WTC11 (cell line): ENCODE measurements around the gene LRRTM3. TPM values are rescaled to one million over a fixed set of nuclear protein-coding genes. Genes with fewer than 3 reads are reported as not detected.

Source experiments
- ATAC-seq: fragments of 200-7000 bp; cut with Tn5 transposase; 2 replicates; pipeline ENCODE4 v1.10.0; 2021; ENCODE audit warnings: mild to moderate bottlenecking, moderate library complexity
- CTCF ChIA-PET: fragments of 300-600 bp; sonication (Branson Sonifier 250); formaldehyde crosslinking; loops from one replicate; lab custom pipeline; 2021; ENCODE audit warnings: antibody characterized with exemption; lab: Charles Lee
- POLR2A ChIA-PET: fragments of 350-600 bp; sonication (Branson Sonifier 250); formaldehyde crosslinking; loops from one replicate; lab custom pipeline; 2021; ENCODE audit warnings: antibody characterized with exemption; lab: Charles Lee
- DNase-seq: peaks from one replicate; pipeline ENCODE4 v3.0.0; 2021; ENCODE audit warnings: low spot score
- H3K27ac Mint-ChIP-seq: 2 replicates; pipeline ENCODE4 v1.8.0; 2021; ENCODE audit warnings: mixed read lengths
- H3K27me3 Mint-ChIP-seq: 2 replicates; pipeline ENCODE4 v1.8.0; 2021; ENCODE audit warnings: low read depth, mild to moderate bottlenecking, moderate library complexity, mixed read lengths
- H3K36me3 Mint-ChIP-seq: 2 replicates; pipeline ENCODE4 v1.8.0; 2021; ENCODE audit warnings: mixed read lengths
- H3K4me1 Mint-ChIP-seq: 2 replicates; pipeline ENCODE4 v1.8.0; 2022; ENCODE audit warnings: mixed read lengths
- H3K4me3 Mint-ChIP-seq: 2 replicates; pipeline ENCODE4 v1.8.0; 2021; ENCODE audit warnings: mild to moderate bottlenecking, moderate library complexity, mixed read lengths
- H3K9me3 Mint-ChIP-seq: 2 replicates; pipeline ENCODE4 v1.8.0; 2021; ENCODE audit warnings: mixed read lengths
- ATF3 ChIP-seq: sonication (generic); formaldehyde crosslinking; conservative IDR thresholded peaks from 2 replicates; pipeline ENCODE4 v1.8.1; 2022; ENCODE audit warnings: mild to moderate bottlenecking, missing genetic modification reagents
- CDX4 ChIP-seq: fragments of 250-450 bp; sonication (Bioruptor Pico); IDR thresholded peaks from 2 replicates; pipeline ENCODE4 v1.9.0; 2021; ENCODE audit warnings: moderate library complexity, mild to moderate bottlenecking, inconsistent platforms, borderline replicate concordance
- E2F1 ChIP-seq: sonication (generic); formaldehyde crosslinking; IDR thresholded peaks from 2 replicates; pipeline ENCODE4 v1.8.0; 2022; ENCODE audit warnings: mild to moderate bottlenecking, missing genetic modification reagents
- E2F5 ChIP-seq: sonication (generic); formaldehyde crosslinking; IDR thresholded peaks from 2 replicates; pipeline ENCODE4 v1.8.1; 2022; ENCODE audit warnings: mild to moderate bottlenecking, moderate library complexity, missing genetic modification reagents
- ELF4 ChIP-seq: sonication (generic); formaldehyde crosslinking; IDR thresholded peaks from 2 replicates; pipeline ENCODE4 v1.8.1; 2022; ENCODE audit warnings: low read depth, mild to moderate bottlenecking, moderate library complexity, missing genetic modification reagents
- FOXJ3 ChIP-seq: sonication (generic); formaldehyde crosslinking; IDR thresholded peaks from 2 replicates; pipeline ENCODE4 v1.9.0; 2021; ENCODE audit warnings: missing genetic modification reagents, mild to moderate bottlenecking, borderline replicate concordance
- GTF2I ChIP-seq: fragments of 250-450 bp; sonication (Bioruptor Pico); conservative IDR thresholded peaks from 2 replicates; pipeline ENCODE4 v1.4.0; 2021; ENCODE audit warnings: mild to moderate bottlenecking
- IRF1 ChIP-seq: sonication (generic); formaldehyde crosslinking; IDR thresholded peaks from 2 replicates; pipeline ENCODE4 v1.8.0; 2023; ENCODE audit warnings: missing genetic modification reagents
- JUN ChIP-seq: sonication (generic); formaldehyde crosslinking; IDR thresholded peaks from 2 replicates; pipeline ENCODE4 v1.8.0; 2023; ENCODE audit warnings: mild to moderate bottlenecking, missing genetic modification reagents
- MXD4 ChIP-seq: fragments of 250-450 bp; sonication (Bioruptor Pico); IDR thresholded peaks from 2 replicates; pipeline ENCODE4 v1.8.0; 2021; ENCODE audit warnings: mild to moderate bottlenecking, moderate library complexity, borderline replicate concordance
- MYBL2 ChIP-seq: sonication (generic); formaldehyde crosslinking; IDR thresholded peaks from 2 replicates; pipeline ENCODE4 v1.8.1; 2023; ENCODE audit warnings: mild to moderate bottlenecking, moderate library complexity, missing genetic modification reagents
- NR2C2 ChIP-seq: sonication (generic); formaldehyde crosslinking; IDR thresholded peaks from 2 replicates; pipeline ENCODE4 v1.8.0; 2022; ENCODE audit warnings: mild to moderate bottlenecking, missing genetic modification reagents
- NR3C1 ChIP-seq: sonication (generic); formaldehyde crosslinking; conservative IDR thresholded peaks from 2 replicates; pipeline ENCODE4 v1.8.1; 2023; ENCODE audit warnings: low read depth, mild to moderate bottlenecking, missing genetic modification reagents
- TP53 ChIP-seq: sonication (generic); formaldehyde crosslinking; IDR thresholded peaks from 2 replicates; pipeline ENCODE4 v1.8.1; 2023; ENCODE audit warnings: mild to moderate bottlenecking, missing genetic modification reagents
- ZBTB21 ChIP-seq: sonication (generic); formaldehyde crosslinking; IDR thresholded peaks from 2 replicates; pipeline ENCODE4 v1.8.1; 2023; ENCODE audit warnings: mild to moderate bottlenecking, missing genetic modification reagents, borderline replicate concordance
- ZNF263 ChIP-seq: sonication (generic); formaldehyde crosslinking; IDR thresholded peaks from 2 replicates; pipeline ENCODE4 v1.8.1; 2022; ENCODE audit warnings: low read depth, mild to moderate bottlenecking, moderate library complexity, missing genetic modification reagents
- total RNA-seq: library from RNA; stranded (reverse); gene quantifications from 3 replicates; pipeline ENCODE4 v1.2.3, GENCODE V29; 2021

The LRRTM3 gene
- total RNA-seq, 1 experiment from 2014 or later = 0.52 TPM

GRCh38 chr10:66919248-66919647 is 6.6 kb upstream of the LRRTM3 start (continued):
- TF ChIP-seq ATF3 (CRISPR knock-in tag) = no peak
- TF ChIP-seq ZBTB21 = no peak
- TF ChIP-seq JUN (CRISPR knock-in tag) = no peak
- TF ChIP-seq TP53 = no peak
- TF ChIP-seq ZNF263 (CRISPR knock-in tag) = no peak
- TF ChIP-seq NR3C1 (CRISPR knock-in tag) = no peak
- TF ChIP-seq ELF4 (CRISPR knock-in tag) = no peak
- no peak for TF ChIP-seq E2F5 (CRISPR knock-in tag)
- no peak for TF ChIP-seq E2F1 (CRISPR knock-in tag)

GRCh38 chr10:66924674-66925345 is 1.0 kb upstream of the LRRTM3 start:
- 0 out of 2 replicates have a peak overlapping the region, but pooled peaks have one; percentile 67 for H3K27ac Mint-ChIP-seq
- peaks cover 10% of the 10 kb centered on the region for H3K9me3 Mint-ChIP-seq
- H3K4me3 Mint-ChIP-seq = peak overlapping the region; percentile 67
- no peak for DNase-seq
- POLR2A ChIA-PET = no interaction called here
- H3K4me1 Mint-ChIP-seq = peaks cover 63% of the 10 kb centered on the region
- peaks cover 30% of the 10 kb centered on the region for H3K27me3 Mint-ChIP-seq
- ATAC-seq = 0 out of 2 replicates have a peak, but pooled peaks have one; percentile 4
- TF ChIP-seq GTF2I (CRISPR knock-in tag) (0 out of 2 replicates have a peak, but pooled peaks have one; percentile 69), NR2C2 (CRISPR knock-in tag) (no peak), ATF3 (CRISPR knock-in tag) (no peak)
- CTCF ChIA-PET = interaction anchor here (0.9 to 3.3 kb wide), 5 partner anchors 8 to 596 kb away, joined by 3 to 36 read pairs (median 8); no protein-coding TSS in a partner anchor
- peaks cover 3% of the 10 kb centered on the region; the same call in 1 of the 2 replicates for H3K36me3 Mint-ChIP-seq

GRCh38 chr10:66925373-66925772 is 463 bp upstream of the LRRTM3 start:
- TF ChIP-seq CDX4 (CRISPR knock-in tag) (no peak), FOXJ3 (CRISPR knock-in tag) (no peak), ATF3 (CRISPR knock-in tag) (no peak), MYBL2 (CRISPR knock-in tag) (no peak)
- TF ChIP-seq, all 79 proteins: peak for 0
- H3K27ac Mint-ChIP-seq = peak overlapping the region; percentile 67; the same call in 1 of the 2 replicates
- ChIA-PET CTCF (interaction anchor here (0.9 to 3.3 kb wide), 7 partner anchors 8 to 595 kb away, joined by 3 to 36 read pairs (median 6); no protein-coding TSS in a partner anchor), POLR2A (no interaction called here)
- H3K27me3 Mint-ChIP-seq = peaks cover 30% of the 10 kb centered on the region
- DNase-seq = no peak
- H3K4me3 Mint-ChIP-seq = peak overlapping the region; percentile 67
- ATAC-seq = no peak
- H3K4me1 Mint-ChIP-seq = peaks cover 64% of the 10 kb centered on the region
- peaks cover 3% of the 10 kb centered on the region; the same call in 1 of the 2 replicates for H3K36me3 Mint-ChIP-seq
- H3K9me3 Mint-ChIP-seq = peaks cover 10% of the 10 kb centered on the region

- Mint-ChIP-seq H3K27ac (no peak overlapping the region), H3K4me3 (peak overlapping the region; percentile 82), H3K4me1 (peaks cover 71% of the 10 kb centered on the region), H3K36me3 (no peaks in the 10 kb centered on the region), H3K9me3 (no peaks in the 10 kb centered on the region), H3K27me3 (peaks cover 30% of the 10 kb centered on the region)
- TF ChIP-seq GTF2I (CRISPR knock-in tag) (no peak), IRF1 (no peak), MXD4 (CRISPR knock-in tag) (no peak)
- POLR2A ChIA-PET = no interaction called here
- no peak for ATAC-seq
- CTCF ChIA-PET = interaction anchor here (0.6 to 3.3 kb wide), 4 partner anchors 10 to 852 kb away, joined by 6 to 36 read pairs (median 8); no protein-coding TSS in a partner anchor
- no peak for DNase-seq
These were observed 1.0 kb downstream of the LRRTM3 start for GRCh38 chr10:66926841-66927240.
